BLaER1 treated with 17β-estradiol and CSF1 and Interleukin-3, amounts not matched to agents 10 nM and 100 nM (cell line): ENCODE results near the gene WRAP73.
A peak's percentile ranks its signal among the peaks of the same experiment; 100 is the strongest.

ENCODE experiments used
- H3K27ac ChIP-seq, 11 experiments: shearing (Covaris generic); formaldehyde crosslinking; 2 replicates each; pipeline ENCODE4 v1.8.1; 2022
- H3K27me3 ChIP-seq, 11 experiments: shearing (Covaris generic); formaldehyde crosslinking; 2 replicates each; pipeline ENCODE4 v1.8.1; 2022
- H3K36me3 ChIP-seq, 11 experiments: shearing (Covaris generic); formaldehyde crosslinking; 2 replicates each; pipeline ENCODE4 v1.8.1; 2022
- H3K4me1 ChIP-seq, 10 experiments: shearing (Covaris generic); formaldehyde crosslinking; 2 replicates each; pipeline ENCODE4 v1.8.1; 2022
- H3K4me2 ChIP-seq, 11 experiments: shearing (Covaris generic); formaldehyde crosslinking; 2 replicates each; pipeline ENCODE4 v1.8.1; 2022
- H3K4me3 ChIP-seq, 10 experiments: shearing (Covaris generic); formaldehyde crosslinking; 2 replicates each; pipeline ENCODE4 v1.8.1; 2022
- H3K9ac ChIP-seq, 11 experiments: shearing (Covaris generic); formaldehyde crosslinking; 2 replicates each; pipeline ENCODE4 v1.8.1; 2022
- H3K9me3 ChIP-seq, 11 experiments: shearing (Covaris generic); formaldehyde crosslinking; replicated peaks in 1 of 11; 2 replicates each; pipeline ENCODE4 v1.8.1; 2022
- H4K20me1 ChIP-seq, 11 experiments: shearing (Covaris generic); formaldehyde crosslinking; 2 replicates each; pipeline ENCODE4 v1.8.1; 2022
- Cebpa-rat ChIP-seq, 11 experiments: shearing (Covaris generic); IDR thresholded peaks; 2 replicates each; pipeline ENCODE4 v1.8.1; 2022

The WRAP73 gene

GRCh38 chr1:3614755-3615742 lies 34.9 kb downstream of the WRAP73 start:
- Histone ChIP-seq H3K36me3 (no peaks in the 10 kb centered on the region), H3K4me1 (peaks cover 40 to 69% (median 64%) of the 10 kb centered on the region in 10 experiments), H3K27ac (no peak overlapping the region), H4K20me1 (peaks cover 0 to 46% (median 24%) of the 10 kb centered on the region in 11 experiments; a peak in 15 of 22 replicates), H3K4me2 (peak overlapping the region in 9 of 11 experiments; percentile 88 to 98 (median 95); a peak in 18 of 22 replicates), H3K4me3 (no peak overlapping the region), H3K9me3 (no peaks in the 10 kb centered on the region), H3K27me3 (peaks cover 0 to 39% (median 22%) of the 10 kb centered on the region in 11 experiments; a peak in 19 of 22 replicates), H3K9ac (0 out of 22 replicates have a peak overlapping the region, but pooled peaks of 1 of the 11 experiments have one; percentile 5)
- TF ChIP-seq Cebpa-rat (IDR thresholded peaks at IDR 0.05), result no peak

GRCh38 chr1:3612123-3612522 lies 37.8 kb downstream of the WRAP73 start:
- Histone ChIP-seq H3K27ac (no peak overlapping the region), H3K4me3 (peak overlapping the region; percentile 24 to 68 (median 52); a peak in 14 of 20 replicates)

GRCh38 chr1:3611170-3612019 lies 38.5 kb downstream of the WRAP73 start, which contains the start of gene MEGF6:
TSS of gene MEGF6 (minus strand) at chr1:3611508. CDS start at chr1:3611268, 240 bp downstream.
- Histone ChIP-seq H3K27ac (peak within 1 kb of the TSS in 9 of 11 experiments; percentile 20 to 88 (median 81); a peak in 17 of 22 replicates), H3K4me3 (peak within 1 kb of the TSS; percentile 54 to 81 (median 75))

More at GRCh38 chr1:3612123-3612522, 37.8 kb downstream of the WRAP73 start:
- H3K9ac ChIP-seq, result peak overlapping the region in 7 of 11 experiments; percentile 39 to 67 (median 50); a peak in 13 of 22 replicates
- TF ChIP-seq Cebpa-rat (IDR thresholded peaks at IDR 0.05), result no peak
- peaks cover 51 to 80% (median 71%) of the 10 kb centered on the region in 10 experiments for H3K4me1 ChIP-seq
- no peaks in the 10 kb centered on the region for H3K9me3 ChIP-seq
- peak overlapping the region; percentile 74 to 98 (median 93) for H3K4me2 ChIP-seq
- H4K20me1 ChIP-seq, result peaks cover 0 to 73% (median 51%) of the 10 kb centered on the region in 11 experiments; a peak in 18 of 22 replicates
- peaks cover 0 to 39% (median 22%) of the 10 kb centered on the region in 11 experiments; a peak in 19 of 22 replicates for H3K27me3 ChIP-seq
- peaks cover 0 to 7% (median 6%) of the 10 kb centered on the region in 11 experiments; a peak in 10 of 22 replicates for H3K36me3 ChIP-seq

GRCh38 chr1:3610527-3611169 lies 39.3 kb downstream of the WRAP73 start:
- H4K20me1 ChIP-seq, result peaks cover 0 to 88% (median 66%) of the 10 kb centered on the region in 11 experiments; a peak in 18 of 22 replicates
- H3K27ac ChIP-seq, result peak overlapping the region in 9 of 11 experiments; percentile 20 to 88 (median 81); a peak in 17 of 22 replicates
- peak overlapping the region; percentile 54 to 81 (median 75) for H3K4me3 ChIP-seq
- peak overlapping the region; percentile 28 to 89 (median 81); a peak in 21 of 22 replicates for H3K9ac ChIP-seq
- H3K4me2 ChIP-seq, result peak overlapping the region; percentile 95 to 100 (median 99)
- H3K27me3 ChIP-seq, result peaks cover 0 to 39% (median 22%) of the 10 kb centered on the region in 11 experiments; a peak in 19 of 22 replicates
- H3K9me3 ChIP-seq, result no peaks in the 10 kb centered on the region
- peaks cover 51 to 93% (median 82%) of the 10 kb centered on the region in 10 experiments for H3K4me1 ChIP-seq
- no peak for TF ChIP-seq Cebpa-rat (IDR thresholded peaks at IDR 0.05)
- peaks cover 0 to 22% (median 16%) of the 10 kb centered on the region in 11 experiments; a peak in 12 of 22 replicates for H3K36me3 ChIP-seq

More at GRCh38 chr1:3611170-3612019, 38.5 kb downstream of the WRAP73 start, which contains the start of gene MEGF6:
- H3K27me3 ChIP-seq, result peaks cover 0 to 39% (median 22%) of the 10 kb centered on the region in 11 experiments; a peak in 19 of 22 replicates
- peak within 1 kb of the TSS; percentile 28 to 89 (median 81); a peak in 21 of 22 replicates for H3K9ac ChIP-seq
- peaks cover 0 to 80% (median 58%) of the 10 kb centered on the region in 11 experiments; a peak in 18 of 22 replicates for H4K20me1 ChIP-seq
- peaks cover 51 to 88% (median 78%) of the 10 kb centered on the region in 10 experiments for H3K4me1 ChIP-seq
- H3K9me3 ChIP-seq, result no peaks in the 10 kb centered on the region
- H3K4me2 ChIP-seq, result peak within 1 kb of the TSS; percentile 95 to 100 (median 99)
- peaks cover 0 to 15% (median 13%) of the 10 kb centered on the region in 11 experiments; a peak in 12 of 22 replicates for H3K36me3 ChIP-seq
- no peak for TF ChIP-seq Cebpa-rat (IDR thresholded peaks at IDR 0.05)

- H3K27ac ChIP-seq, result peak overlapping the region in 8 of 11 experiments; percentile 39 to 88 (median 82); a peak in 17 of 22 replicates
- peak overlapping the region in 9 of 10 experiments; percentile 54 to 81 (median 76); a peak in 17 of 20 replicates for H3K4me3 ChIP-seq
- H4K20me1 ChIP-seq, result peaks cover 0 to 95% (median 70%) of the 10 kb centered on the region in 11 experiments; a peak in 18 of 22 replicates
- TF ChIP-seq Cebpa-rat (IDR thresholded peaks at IDR 0.05), result no peak
- peaks cover 51 to 93% (median 81%) of the 10 kb centered on the region in 10 experiments for H3K4me1 ChIP-seq
- H3K9me3 ChIP-seq, result no peaks in the 10 kb centered on the region
- H3K27me3 ChIP-seq, result peaks cover 0 to 38% (median 22%) of the 10 kb centered on the region in 11 experiments; a peak in 19 of 22 replicates
- H3K9ac ChIP-seq, result peak overlapping the region in 10 of 11 experiments; percentile 6 to 89 (median 81); a peak in 19 of 22 replicates
- peaks cover 0 to 22% (median 16%) of the 10 kb centered on the region in 11 experiments; a peak in 12 of 22 replicates for H3K36me3 ChIP-seq
- H3K4me2 ChIP-seq, result peak overlapping the region; percentile 95 to 100 (median 99)
Measured at GRCh38 chr1:3609769-3610526, 40.0 kb downstream of the WRAP73 start.

- Histone ChIP-seq H3K9ac (peak overlapping the region; percentile 6 to 89 (median 81); a peak in 19 of 22 replicates), H3K9me3 (no peaks in the 10 kb centered on the region), H3K27ac (peak overlapping the region in 8 of 11 experiments; percentile 39 to 88 (median 82); a peak in 17 of 22 replicates), H3K36me3 (peaks cover 0 to 27% (median 16%) of the 10 kb centered on the region in 11 experiments; a peak in 12 of 22 replicates), H4K20me1 (peaks cover 0 to 95% (median 74%) of the 10 kb centered on the region in 11 experiments; a peak in 18 of 22 replicates), H3K4me3 (peak overlapping the region in 8 of 10 experiments; percentile 68 to 81 (median 78); a peak in 16 of 20 replicates), H3K27me3 (peaks cover 0 to 33% (median 18%) of the 10 kb centered on the region in 11 experiments; a peak in 19 of 22 replicates), H3K4me2 (peak overlapping the region; percentile 95 to 100 (median 99)), H3K4me1 (peaks cover 45 to 91% (median 75%) of the 10 kb centered on the region in 10 experiments)
- TF ChIP-seq Cebpa-rat (IDR thresholded peaks at IDR 0.05), result no peak
Measured at GRCh38 chr1:3609016-3609768, 40.7 kb downstream of the WRAP73 start.
